CD4-positive, alpha-beta T cell treated with Interferon alpha-2 for 1 hour (primary cell): ENCODE measurements around the gene TMEM63C.
"Not testable (repeated sequence)": the region's sequence is repeated elsewhere in the genome, so short reads cannot be mapped to it uniquely, and the experiment has no call there.

Experiments used
- DNase-seq, 2 donors: peaks; one replicate each; pipeline ENCODE4 v3.0.0-alpha.2; 2020 to 2022

Gene TMEM63C

GRCh38 chr14:77155083-77155482 is 26.5 kb upstream of the TMEM63C start:
- no peak for DNase-seq

GRCh38 chr14:77157740-77158139 is 23.9 kb upstream of the TMEM63C start:
- no peak for DNase-seq

GRCh38 chr14:77158175-77158881 is 23.3 kb upstream of the TMEM63C start:
- no peak for DNase-seq

- DNase-seq, result no peak
Measured at GRCh38 chr14:77158882-77159255, 22.7 kb upstream of the TMEM63C start.

- DNase-seq, result no peak
Measured at GRCh38 chr14:77161011-77161410, 20.6 kb upstream of the TMEM63C start.

GRCh38 chr14:77170045-77170444 is 11.6 kb upstream of the TMEM63C start:
- no peak for DNase-seq

- no peak for DNase-seq
Measured at GRCh38 chr14:77172916-77173315, 8.7 kb upstream of the TMEM63C start.

- not testable (repeated sequence) for DNase-seq
Measured at GRCh38 chr14:77173911-77174617, 7.5 kb upstream of the TMEM63C start.

- DNase-seq, result no peak
Measured at GRCh38 chr14:77175843-77176242, 5.8 kb upstream of the TMEM63C start.

- no peak for DNase-seq
Measured at GRCh38 chr14:77177702-77178101, 3.9 kb upstream of the TMEM63C start.

GRCh38 chr14:77178656-77179055 is 2.9 kb upstream of the TMEM63C start:
- DNase-seq, result no peak

- DNase-seq, result peak in 1 of 2 donors; percentile 2
Measured at GRCh38 chr14:77180726-77181602, 634 bp upstream of the TMEM63C start.

- DNase-seq, result no peak
Measured at GRCh38 chr14:77183896-77184295, 2.3 kb downstream of the TMEM63C start.

GRCh38 chr14:77184396-77185092 is 2.9 kb downstream of the TMEM63C start:
- no peak for DNase-seq

GRCh38 chr14:77185093-77185465 is 3.5 kb downstream of the TMEM63C start:
- no peak for DNase-seq

- no peak for DNase-seq
Measured at GRCh38 chr14:77186911-77187648, 5.5 kb downstream of the TMEM63C start.

- DNase-seq, result no peak
Measured at GRCh38 chr14:77187649-77188012, 6.0 kb downstream of the TMEM63C start.

GRCh38 chr14:77189479-77189878 is 7.9 kb downstream of the TMEM63C start:
- no peak for DNase-seq

GRCh38 chr14:77190977-77191376 is 9.4 kb downstream of the TMEM63C start:
- no peak for DNase-seq

- no peak for DNase-seq
Measured at GRCh38 chr14:77194706-77195105, 13.1 kb downstream of the TMEM63C start.

GRCh38 chr14:77195766-77196165 is 14.2 kb downstream of the TMEM63C start:
- no peak for DNase-seq

GRCh38 chr14:77197988-77198387 is 16.4 kb downstream of the TMEM63C start:
- no peak for DNase-seq
